Skeletal muscle satellite cell (primary cell): Measurements from ENCODE around the gene HMX1. TPM values are rescaled to one million over a fixed set of nuclear protein-coding genes. Genes with fewer than 3 reads are reported as not detected.

Experiments
- H3K27me3 ChIP-seq: 2 replicates; pipeline ENCODE4 v1.7.0; 2013; ENCODE audit warnings: low read length; ENCODE audit not compliant: control insufficient read depth, insufficient read depth
- H3K36me3 ChIP-seq: 2 replicates; pipeline ENCODE4 v1.7.0; 2013; ENCODE audit warnings: mild to moderate bottlenecking, control low read depth, low read length; ENCODE audit not compliant: insufficient read depth
- H3K4me1 ChIP-seq: 2 replicates; pipeline ENCODE4 v1.7.0; 2013; ENCODE audit warnings: low read length; ENCODE audit not compliant: control insufficient read depth, insufficient read depth
- H3K4me2 ChIP-seq: 2 replicates; pipeline ENCODE4 v1.7.0; 2013; ENCODE audit warnings: mild to moderate bottlenecking, low read length
- H3K4me3 ChIP-seq: 2 replicates; pipeline ENCODE4 v1.7.0; 2013; ENCODE audit warnings: low read length
- H3K9ac ChIP-seq: 2 replicates; pipeline ENCODE4 v1.7.0; 2013; ENCODE audit warnings: mild to moderate bottlenecking, low read depth, low read length, moderate library complexity
- H3K9me3 ChIP-seq: replicated peaks from 2 replicates; pipeline ENCODE4 v1.7.0; 2013; ENCODE audit warnings: mild to moderate bottlenecking, control low read depth, low read length
- total RNA-seq: library from RNA; depleted of rRNA; stranded (reverse); fragments of >200 nt; gene quantifications from 2 replicates; pipeline ENCODE4 v1.2.3, GENCODE V29; 2012; rRNA removed

Gene HMX1
- total RNA-seq, result not detected in 2 replicates

- H3K27me3 ChIP-seq, result peaks cover 84% of the 10 kb centered on the region
- H3K9me3 ChIP-seq, result no peaks in the 10 kb centered on the region
- no peak within 1 kb of the TSS for H3K4me3 ChIP-seq
Measured at GRCh38 chr4:8871417-8872401, at the start of gene HMX1. Gene HMX1 (minus strand): TSS chr4:8871839. CDS start chr4:8871614, 225 bp downstream.

GRCh38 chr4:8920969-8921368 lies 49.3 kb upstream of the HMX1 start:
- Histone ChIP-seq H3K36me3 (no peaks in the 10 kb centered on the region), H3K4me1 (no peaks in the 10 kb centered on the region), H3K4me3 (no peak overlapping the region), H3K4me2 (no peak overlapping the region), H3K9ac (no peak overlapping the region), H3K9me3 (no peaks in the 10 kb centered on the region), H3K27me3 (no peaks in the 10 kb centered on the region)

More at GRCh38 chr4:8871417-8872401, at the start of gene HMX1:
- H3K36me3 ChIP-seq, result no peaks in the 10 kb centered on the region
- no peak within 1 kb of the TSS for H3K4me2 ChIP-seq
- H3K9ac ChIP-seq, result no peak within 1 kb of the TSS
- H3K4me1 ChIP-seq, result no peaks in the 10 kb centered on the region

- no peak overlapping the region for H3K4me2 ChIP-seq
- no peaks in the 10 kb centered on the region for H3K4me1 ChIP-seq
- H3K36me3 ChIP-seq, result no peaks in the 10 kb centered on the region
- H3K9me3 ChIP-seq, result no peaks in the 10 kb centered on the region
- H3K9ac ChIP-seq, result no peak overlapping the region
- no peak overlapping the region for H3K4me3 ChIP-seq
- no peaks in the 10 kb centered on the region for H3K27me3 ChIP-seq
Measured at GRCh38 chr4:8920289-8920965, 48.8 kb upstream of the HMX1 start.

- H3K9me3 ChIP-seq, result no peaks in the 10 kb centered on the region
- H3K36me3 ChIP-seq, result no peaks in the 10 kb centered on the region
- H3K4me3 ChIP-seq, result no peak overlapping the region
- H3K9ac ChIP-seq, result no peak overlapping the region
- no peaks in the 10 kb centered on the region for H3K4me1 ChIP-seq
- no peaks in the 10 kb centered on the region for H3K27me3 ChIP-seq
- H3K4me2 ChIP-seq, result no peak overlapping the region
Measured at GRCh38 chr4:8919651-8920288, 48.1 kb upstream of the HMX1 start.

GRCh38 chr4:8917868-8918783 lies 46.5 kb upstream of the HMX1 start:
- H3K4me1 ChIP-seq, result no peaks in the 10 kb centered on the region
- no peaks in the 10 kb centered on the region for H3K36me3 ChIP-seq
- H3K4me3 ChIP-seq, result no peak overlapping the region
- H3K9me3 ChIP-seq, result no peaks in the 10 kb centered on the region
- no peaks in the 10 kb centered on the region for H3K27me3 ChIP-seq
- H3K4me2 ChIP-seq, result no peak overlapping the region
- H3K9ac ChIP-seq, result no peak overlapping the region

- Histone ChIP-seq H3K9ac (no peak overlapping the region), H3K9me3 (no peaks in the 10 kb centered on the region), H3K4me1 (no peaks in the 10 kb centered on the region), H3K4me3 (no peak overlapping the region), H3K27me3 (no peaks in the 10 kb centered on the region), H3K36me3 (no peaks in the 10 kb centered on the region), H3K4me2 (no peak overlapping the region)
Measured at GRCh38 chr4:8917321-8917811, 45.7 kb upstream of the HMX1 start.

- H3K4me3 ChIP-seq, result no peak overlapping the region
- no peaks in the 10 kb centered on the region for H3K9me3 ChIP-seq
- no peak overlapping the region for H3K9ac ChIP-seq
- no peaks in the 10 kb centered on the region for H3K36me3 ChIP-seq
- H3K4me1 ChIP-seq, result no peaks in the 10 kb centered on the region
- no peaks in the 10 kb centered on the region for H3K27me3 ChIP-seq
- no peak overlapping the region for H3K4me2 ChIP-seq
Measured at GRCh38 chr4:8916906-8917305, 45.3 kb upstream of the HMX1 start.

GRCh38 chr4:8916351-8916885 lies 44.8 kb upstream of the HMX1 start:
- no peaks in the 10 kb centered on the region for H3K27me3 ChIP-seq
- H3K9ac ChIP-seq, result no peak overlapping the region
- H3K4me3 ChIP-seq, result no peak overlapping the region
- H3K36me3 ChIP-seq, result no peaks in the 10 kb centered on the region
- no peaks in the 10 kb centered on the region for H3K4me1 ChIP-seq
- H3K4me2 ChIP-seq, result no peak overlapping the region
- H3K9me3 ChIP-seq, result no peaks in the 10 kb centered on the region

- H3K4me1 ChIP-seq, result no peaks in the 10 kb centered on the region
- H3K4me2 ChIP-seq, result no peak overlapping the region
- H3K36me3 ChIP-seq, result no peaks in the 10 kb centered on the region
- H3K27me3 ChIP-seq, result no peaks in the 10 kb centered on the region
- H3K9ac ChIP-seq, result no peak overlapping the region
- H3K9me3 ChIP-seq, result no peaks in the 10 kb centered on the region
- no peak overlapping the region for H3K4me3 ChIP-seq
Measured at GRCh38 chr4:8915201-8916200, 43.9 kb upstream of the HMX1 start.
